Naive B cell (primary cell): ENCODE data around the gene KPNA3. TPM values are rescaled to one million over a fixed set of nuclear protein-coding genes. Genes with fewer than 3 reads are reported as not detected.
"Not testable (repeated sequence)": the region's sequence is repeated elsewhere in the genome, so short reads cannot be mapped to it uniquely, and the experiment has no call there.

Source experiments
- ATAC-seq, 2 donors: fragments of 150-1000 bp; cut with Tn5 transposase; 2 replicates each; pipeline ENCODE4 v1.10.0; 2021; ENCODE audit warnings: low read depth in 2 of 2, mild to moderate bottlenecking in 2 of 2, moderate library complexity in 2 of 2
- DNase-seq: peaks from one replicate; pipeline ENCODE4 v3.0.0; 2022
- H3K27ac Mint-ChIP-seq, 6 donors: one replicate each; pipeline ENCODE4 v1.8.0; 2020 to 2022; ENCODE audit warnings: mild to moderate bottlenecking in 6 of 6, mixed read lengths in 6 of 6, moderate library complexity in 5 of 6, inconsistent platforms in 2 of 6
- H3K27me3 Mint-ChIP-seq, 3 donors: one replicate each; pipeline ENCODE4 v1.8.0; 2021 to 2022; ENCODE audit warnings: mixed read lengths in 3 of 3, mild to moderate bottlenecking in 1 of 3
- H3K36me3 Mint-ChIP-seq, 2 donors: one replicate each; pipeline ENCODE4 v1.8.0; 2020 to 2022; ENCODE audit warnings: mixed read lengths in 2 of 2, inconsistent platforms in 1 of 2, mild to moderate bottlenecking in 1 of 2
- H3K4me1 Mint-ChIP-seq, 3 donors: one replicate each; pipeline ENCODE4 v1.8.0; 2020 to 2022; ENCODE audit warnings: mixed read lengths in 3 of 3, inconsistent platforms in 1 of 3, mild to moderate bottlenecking in 1 of 3, moderate library complexity in 1 of 3
- H3K4me3 Mint-ChIP-seq, 8 donors: one replicate each; pipeline ENCODE4 v1.8.0; 2020 to 2022; ENCODE audit warnings: mild to moderate bottlenecking in 8 of 8, mixed read lengths in 8 of 8, moderate library complexity in 8 of 8, inconsistent platforms in 2 of 8
- H3K9me3 Mint-ChIP-seq, 7 donors: one replicate each; pipeline ENCODE4 v1.8.0; 2020 to 2022; ENCODE audit warnings: mixed read lengths in 7 of 7, mild to moderate bottlenecking in 5 of 7, inconsistent platforms in 2 of 7, moderate library complexity in 1 of 7
- polyA plus RNA-seq, 6 donors: library from polyadenylated mRNA; unstranded; fragments of 300-500 nt; fragmentation: Illumina TruSeq; gene quantifications; one replicate each; pipeline ENCODE4 v1.2.3, GENCODE V29; 2021; ENCODE audit warnings: low read depth in 6 of 6

Gene KPNA3
- polyA plus RNA-seq, 6 donors from 2014 or later, result 18.6 to 23.8 (median 19.8) TPM

- peak overlapping the region; percentile 83 to 99 (median 97) for H3K4me3 Mint-ChIP-seq
- peak overlapping the region; percentile 15 to 98 (median 94) for H3K27ac Mint-ChIP-seq
- peaks cover 0 to 8% (median 5%) of the 10 kb centered on the region in 3 donors for H3K27me3 Mint-ChIP-seq
- peaks cover 27 to 47% (median 43%) of the 10 kb centered on the region in 3 donors for H3K4me1 Mint-ChIP-seq
- ATAC-seq (no peak), DNase-seq (peak; percentile 1)
- no peaks in the 10 kb centered on the region for H3K36me3 Mint-ChIP-seq
- H3K9me3 Mint-ChIP-seq, result no peaks in the 10 kb centered on the region
These were observed 1.2 kb downstream of the KPNA3 start for GRCh38 chr13:49791315-49791710.

GRCh38 chr13:49789968-49790367 is 2.5 kb downstream of the KPNA3 start:
- peaks cover 33 to 61% (median 46%) of the 10 kb centered on the region in 3 donors for H3K4me1 Mint-ChIP-seq
- ATAC-seq (no peak), DNase-seq (no peak)
- H3K9me3 Mint-ChIP-seq, result no peaks in the 10 kb centered on the region
- no peak overlapping the region for H3K27ac Mint-ChIP-seq
- no peaks in the 10 kb centered on the region for H3K27me3 Mint-ChIP-seq
- H3K4me3 Mint-ChIP-seq, result peak overlapping the region in 2 of 8 donors; percentile 98 to 99
- no peaks in the 10 kb centered on the region for H3K36me3 Mint-ChIP-seq

- Mint-ChIP-seq H3K4me3 (peak overlapping the region in 2 of 8 donors; percentile 0 to 30), H3K27me3 (no peaks in the 10 kb centered on the region), H3K27ac (peak overlapping the region in 2 of 6 donors; percentile 21 to 48), H3K4me1 (peaks cover 41 to 79% (median 63%) of the 10 kb centered on the region in 3 donors), H3K36me3 (no peaks in the 10 kb centered on the region), H3K9me3 (no peaks in the 10 kb centered on the region)
- no peak for DNase-seq
- ATAC-seq, result no peak
These were observed 6.0 kb downstream of the KPNA3 start for GRCh38 chr13:49786401-49787008.

- Mint-ChIP-seq H3K27me3 (no peaks in the 10 kb centered on the region), H3K9me3 (no peaks in the 10 kb centered on the region), H3K4me3 (no peak overlapping the region), H3K36me3 (no peaks in the 10 kb centered on the region), H3K4me1 (peaks cover 40 to 76% (median 65%) of the 10 kb centered on the region in 3 donors), H3K27ac (peak overlapping the region in 1 of 6 donors; percentile 75)
- ATAC-seq (no peak), DNase-seq (no peak)
These were observed 7.5 kb downstream of the KPNA3 start for GRCh38 chr13:49784886-49785570.

GRCh38 chr13:49783865-49784264 is 8.6 kb downstream of the KPNA3 start:
- H3K9me3 Mint-ChIP-seq, result no peaks in the 10 kb centered on the region
- no peak for ATAC-seq
- peaks cover 38 to 75% (median 62%) of the 10 kb centered on the region in 3 donors for H3K4me1 Mint-ChIP-seq

GRCh38 chr13:49782784-49783183 is 9.7 kb downstream of the KPNA3 start:
- no peaks in the 10 kb centered on the region for H3K27me3 Mint-ChIP-seq
- no peak for ATAC-seq
- H3K4me1 Mint-ChIP-seq, result peaks cover 39 to 77% (median 66%) of the 10 kb centered on the region in 3 donors

More at GRCh38 chr13:49783865-49784264, 8.6 kb downstream of the KPNA3 start:
- DNase-seq, result no peak
- Mint-ChIP-seq H3K27ac (no peak overlapping the region), H3K27me3 (no peaks in the 10 kb centered on the region), H3K4me3 (no peak overlapping the region), H3K36me3 (no peaks in the 10 kb centered on the region)

GRCh38 chr13:49781806-49782205 is 10.7 kb downstream of the KPNA3 start:
- no peak overlapping the region for H3K27ac Mint-ChIP-seq
- H3K4me3 Mint-ChIP-seq, result no peak overlapping the region
- DNase-seq (no peak), ATAC-seq (no peak)
- H3K4me1 Mint-ChIP-seq, result peaks cover 43 to 80% (median 72%) of the 10 kb centered on the region in 3 donors
- H3K27me3 Mint-ChIP-seq, result no peaks in the 10 kb centered on the region
- no peaks in the 10 kb centered on the region for H3K36me3 Mint-ChIP-seq
- no peaks in the 10 kb centered on the region for H3K9me3 Mint-ChIP-seq

More at GRCh38 chr13:49782784-49783183, 9.7 kb downstream of the KPNA3 start:
- no peak overlapping the region for H3K27ac Mint-ChIP-seq
- no peaks in the 10 kb centered on the region for H3K36me3 Mint-ChIP-seq
- DNase-seq, result no peak
- no peaks in the 10 kb centered on the region for H3K9me3 Mint-ChIP-seq
- peak overlapping the region in 1 of 8 donors; percentile 5 for H3K4me3 Mint-ChIP-seq

- ATAC-seq (no peak), DNase-seq (no peak)
- H3K9me3 Mint-ChIP-seq, result no peaks in the 10 kb centered on the region
- peaks cover 30 to 76% (median 74%) of the 10 kb centered on the region in 3 donors for H3K4me1 Mint-ChIP-seq
- H3K27me3 Mint-ChIP-seq, result no peaks in the 10 kb centered on the region
- no peak overlapping the region for H3K4me3 Mint-ChIP-seq
- H3K27ac Mint-ChIP-seq, result peak overlapping the region in 2 of 6 donors; percentile 42 to 88
- no peaks in the 10 kb centered on the region for H3K36me3 Mint-ChIP-seq
These were observed 12.8 kb downstream of the KPNA3 start for GRCh38 chr13:49779721-49780120.

GRCh38 chr13:49777746-49778614 is 14.5 kb downstream of the KPNA3 start:
- Mint-ChIP-seq H3K4me1 (peaks cover 27 to 71% (median 71%) of the 10 kb centered on the region in 3 donors), H3K4me3 (no peak overlapping the region)

GRCh38 chr13:49776871-49777270 is 15.6 kb downstream of the KPNA3 start:
- H3K27me3 Mint-ChIP-seq, result no peaks in the 10 kb centered on the region
- H3K27ac Mint-ChIP-seq, result no peak overlapping the region
- H3K4me1 Mint-ChIP-seq, result peaks cover 33 to 69% (median 67%) of the 10 kb centered on the region in 3 donors

More at GRCh38 chr13:49777746-49778614, 14.5 kb downstream of the KPNA3 start:
- H3K27me3 Mint-ChIP-seq, result no peaks in the 10 kb centered on the region
- H3K27ac Mint-ChIP-seq, result no peak overlapping the region
- no peak for ATAC-seq
- no peak for DNase-seq
- no peaks in the 10 kb centered on the region for H3K36me3 Mint-ChIP-seq
- H3K9me3 Mint-ChIP-seq, result no peaks in the 10 kb centered on the region

GRCh38 chr13:49774376-49775005 is 18.0 kb downstream of the KPNA3 start:
- no peak for DNase-seq
- no peak for ATAC-seq
- no peaks in the 10 kb centered on the region for H3K27me3 Mint-ChIP-seq
- H3K4me1 Mint-ChIP-seq, result peaks cover 28 to 63% (median 62%) of the 10 kb centered on the region in 3 donors
- no peaks in the 10 kb centered on the region for H3K36me3 Mint-ChIP-seq
- no peak overlapping the region for H3K4me3 Mint-ChIP-seq
- peak overlapping the region in 3 of 6 donors; percentile 2 to 89 (median 78) for H3K27ac Mint-ChIP-seq
- H3K9me3 Mint-ChIP-seq, result no peaks in the 10 kb centered on the region

More at GRCh38 chr13:49776871-49777270, 15.6 kb downstream of the KPNA3 start:
- Mint-ChIP-seq H3K36me3 (no peaks in the 10 kb centered on the region), H3K9me3 (no peaks in the 10 kb centered on the region), H3K4me3 (no peak overlapping the region)
- no peak for ATAC-seq
- DNase-seq, result no peak

GRCh38 chr13:49772828-49773227 is 19.7 kb downstream of the KPNA3 start:
- DNase-seq, result no peak
- Mint-ChIP-seq H3K27me3 (no peaks in the 10 kb centered on the region), H3K36me3 (no peaks in the 10 kb centered on the region), H3K9me3 (no peaks in the 10 kb centered on the region), H3K4me3 (no peak overlapping the region), H3K27ac (no peak overlapping the region), H3K4me1 (peaks cover 32 to 68% (median 62%) of the 10 kb centered on the region in 3 donors)
- no peak for ATAC-seq

- H3K9me3 Mint-ChIP-seq, result peaks cover 0 to 14% (median 9%) of the 10 kb centered on the region in 7 donors
- not testable (repeated sequence) for H3K27ac Mint-ChIP-seq, H3K4me3 Mint-ChIP-seq, ATAC-seq, H3K27me3 Mint-ChIP-seq, DNase-seq
- peaks cover 9 to 18% of the 10 kb centered on the region in 2 donors for H3K36me3 Mint-ChIP-seq
- H3K4me1 Mint-ChIP-seq, result peaks cover 26 to 52% (median 34%) of the 10 kb centered on the region in 3 donors
These were observed 30.7 kb downstream of the KPNA3 start for GRCh38 chr13:49761811-49762210.
